B cell (primary cell): ENCODE results near the gene RBBP8NL.

ENCODE experiments used
- EZH2 ChIP-seq: IDR thresholded peaks from 2 replicates; pipeline ENCODE4 v1.6.1; 2012; ENCODE audit warnings: borderline replicate concordance, low read depth, mild to moderate bottlenecking, moderate library complexity, low read length; ENCODE audit not compliant: insufficient read depth, poor library complexity, severe bottlenecking
- TF ChIP-seq, protein P1 (sequence below): fragments of 200-600 bp; IDR thresholded peaks from one replicate; pipeline ENCODE4 v1.8.0; 2022; ENCODE audit warnings: antibody characterized with exemption, mild to moderate bottlenecking

DNA sequence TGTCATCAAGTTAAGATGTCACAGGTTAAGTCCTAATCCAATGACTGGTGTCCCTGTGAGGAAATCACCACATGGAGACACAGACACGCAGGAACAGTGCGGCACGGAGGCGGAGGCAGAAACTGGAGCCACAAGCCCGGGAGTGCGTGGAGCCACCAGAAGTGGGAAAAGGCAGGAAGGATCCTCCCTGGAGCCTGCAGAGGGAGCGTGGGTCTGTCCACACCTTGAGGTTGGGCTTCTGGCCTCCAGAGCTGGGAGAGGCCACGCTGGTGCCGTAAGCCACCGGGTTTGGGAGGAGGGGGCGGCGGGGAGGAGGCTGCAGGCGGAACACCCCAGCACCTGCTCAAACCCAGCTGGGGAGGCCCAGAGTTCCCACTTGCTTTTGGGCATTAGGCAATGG, 24.0 kb downstream of the RBBP8NL start:
- TF ChIP-seq, protein P1, sequence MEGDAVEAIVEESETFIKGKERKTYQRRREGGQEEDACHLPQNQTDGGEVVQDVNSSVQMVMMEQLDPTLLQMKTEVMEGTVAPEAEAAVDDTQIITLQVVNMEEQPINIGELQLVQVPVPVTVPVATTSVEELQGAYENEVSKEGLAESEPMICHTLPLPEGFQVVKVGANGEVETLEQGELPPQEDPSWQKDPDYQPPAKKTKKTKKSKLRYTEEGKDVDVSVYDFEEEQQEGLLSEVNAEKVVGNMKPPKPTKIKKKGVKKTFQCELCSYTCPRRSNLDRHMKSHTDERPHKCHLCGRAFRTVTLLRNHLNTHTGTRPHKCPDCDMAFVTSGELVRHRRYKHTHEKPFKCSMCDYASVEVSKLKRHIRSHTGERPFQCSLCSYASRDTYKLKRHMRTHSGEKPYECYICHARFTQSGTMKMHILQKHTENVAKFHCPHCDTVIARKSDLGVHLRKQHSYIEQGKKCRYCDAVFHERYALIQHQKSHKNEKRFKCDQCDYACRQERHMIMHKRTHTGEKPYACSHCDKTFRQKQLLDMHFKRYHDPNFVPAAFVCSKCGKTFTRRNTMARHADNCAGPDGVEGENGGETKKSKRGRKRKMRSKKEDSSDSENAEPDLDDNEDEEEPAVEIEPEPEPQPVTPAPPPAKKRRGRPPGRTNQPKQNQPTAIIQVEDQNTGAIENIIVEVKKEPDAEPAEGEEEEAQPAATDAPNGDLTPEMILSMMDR = no peak
- no peak for TF ChIP-seq EZH2
